Measurements from ENCODE around the gene AFF2. TPM values are rescaled to one million over a fixed set of nuclear protein-coding genes. Genes with fewer than 3 reads are reported as not detected.

The AFF2 gene
- total RNA-seq, 3 donors from 2014 or later (not counting 1 experiment from before 2014, with no cell fraction given) = 0.24 to 4.8 (median 0.79) TPM

- peak in 1 of 2 donors; percentile 4 for DNase-seq
Observed at GRCh38 chrX:148552775-148553174, 52.4 kb downstream of the AFF2 start.

DNA sequence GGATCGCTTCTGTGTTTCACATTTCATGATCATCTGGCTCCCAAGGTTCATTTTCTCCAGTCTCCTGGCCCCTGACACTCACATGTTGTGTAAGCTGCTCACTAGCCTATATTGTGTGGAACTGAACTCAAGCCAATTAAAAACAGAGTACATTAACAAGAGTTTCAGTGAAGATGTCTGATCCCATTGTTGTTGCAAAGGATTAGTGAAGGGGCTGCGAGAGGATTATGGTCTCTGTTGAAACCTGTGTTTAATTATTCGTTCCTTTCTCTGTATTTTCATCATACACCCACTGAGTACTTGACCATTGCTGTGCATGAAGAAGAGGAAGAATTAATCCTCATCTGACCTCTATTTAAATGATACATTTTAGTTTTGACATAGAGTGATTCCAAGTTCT, 54.7 kb downstream of the AFF2 start:
- intact Hi-C loops (cut with micrococcal nuclease) = no loop called here
- H3K27me3 Mint-ChIP-seq (ENCODE audit: low read depth in 2 of 2) = peaks cover 0 to 8% of the 10 kb centered on the region in 2 donors
- no peaks in the 10 kb centered on the region for H3K36me3 Mint-ChIP-seq
- no peak overlapping the region for H3K27ac Mint-ChIP-seq
- no peak overlapping the region for H3K4me3 Mint-ChIP-seq
- no peaks in the 10 kb centered on the region for H3K9me3 ChIP-seq (ENCODE audit: control insufficient read depth, insufficient read depth, low read length)
- no peak for DNase-seq
- no peak overlapping the region for H3K27ac ChIP-seq (ENCODE audit: low read length)
- H3K9me3 Mint-ChIP-seq = no peaks in the 10 kb centered on the region
- no peaks in the 10 kb centered on the region for H3K4me1 Mint-ChIP-seq
- WGBS (ENCODE audit: insufficient coverage) = 100% methylated on average over 1 of the region's 3 CpGs
- no peaks in the 10 kb centered on the region for H3K27me3 ChIP-seq (ENCODE audit: control insufficient read depth, insufficient read depth, low read length)
- ATAC-seq = no peak
- H3K4me1 ChIP-seq (ENCODE audit: control insufficient read depth, insufficient read depth, low read length) = no peaks in the 10 kb centered on the region
- no peak for TF ChIP-seq CTCF (IDR thresholded peaks at IDR 0.05)
- H3K36me3 ChIP-seq (ENCODE audit: control insufficient read depth, insufficient read depth, low read length) = no peaks in the 10 kb centered on the region
- H3K4me3 ChIP-seq (ENCODE audit: low read length) = no peak overlapping the region

More at GRCh38 chrX:148552775-148553174, 52.4 kb downstream of the AFF2 start:
- H3K4me1 ChIP-seq (ENCODE audit: control insufficient read depth, insufficient read depth, low read length) = no peaks in the 10 kb centered on the region
- H3K27me3 ChIP-seq (ENCODE audit: control insufficient read depth, insufficient read depth, low read length) = no peaks in the 10 kb centered on the region
- Mint-ChIP-seq H3K4me1 (no peaks in the 10 kb centered on the region), H3K4me3 (no peak overlapping the region), H3K9me3 (no peaks in the 10 kb centered on the region), H3K27ac (no peak overlapping the region), H3K27me3 (ENCODE audit: low read depth in 2 of 2) (peaks cover 0 to 8% of the 10 kb centered on the region in 2 donors), H3K36me3 (no peaks in the 10 kb centered on the region)
- TF ChIP-seq CTCF (IDR thresholded peaks at IDR 0.05) = no peak
- H3K27ac ChIP-seq (ENCODE audit: low read length) = no peak overlapping the region
- H3K4me3 ChIP-seq (ENCODE audit: low read length) = no peak overlapping the region
- no CpG with 5 or more reads among the region's 2 CpGs for WGBS (ENCODE audit: insufficient coverage)
- no peak for ATAC-seq
- no peaks in the 10 kb centered on the region for H3K36me3 ChIP-seq (ENCODE audit: control insufficient read depth, insufficient read depth, low read length)
- intact Hi-C loops (cut with micrococcal nuclease) = no loop called here
- no peaks in the 10 kb centered on the region for H3K9me3 ChIP-seq (ENCODE audit: control insufficient read depth, insufficient read depth, low read length)

- Mint-ChIP-seq H3K27ac (no peak overlapping the region), H3K9me3 (no peaks in the 10 kb centered on the region), H3K36me3 (no peaks in the 10 kb centered on the region), H3K4me1 (no peaks in the 10 kb centered on the region), H3K27me3 (ENCODE audit: low read depth in 2 of 2) (peaks cover 0 to 8% of the 10 kb centered on the region in 2 donors), H3K4me3 (no peak overlapping the region)
- Histone ChIP-seq H3K4me1 (ENCODE audit: control insufficient read depth, insufficient read depth, low read length) (no peaks in the 10 kb centered on the region), H3K9me3 (ENCODE audit: control insufficient read depth, insufficient read depth, low read length) (no peaks in the 10 kb centered on the region), H3K27ac (ENCODE audit: low read length) (no peak overlapping the region), H3K4me3 (ENCODE audit: low read length) (no peak overlapping the region), H3K27me3 (ENCODE audit: control insufficient read depth, insufficient read depth, low read length) (no peaks in the 10 kb centered on the region), H3K36me3 (ENCODE audit: control insufficient read depth, insufficient read depth, low read length) (no peaks in the 10 kb centered on the region)
- TF ChIP-seq CTCF (IDR thresholded peaks at IDR 0.05) = no peak
- ATAC-seq (no peak), DNase-seq (no peak)
- WGBS (ENCODE audit: insufficient coverage) = 47% methylated on average over 3 of the region's 6 CpGs
- intact Hi-C loops (cut with micrococcal nuclease) = no loop called here
Observed at GRCh38 chrX:148555571-148556243, 55.3 kb downstream of the AFF2 start.

- Histone ChIP-seq H3K4me3 (ENCODE audit: low read length) (no peak overlapping the region), H3K9me3 (ENCODE audit: control insufficient read depth, insufficient read depth, low read length) (no peaks in the 10 kb centered on the region), H3K27ac (ENCODE audit: low read length) (no peak overlapping the region), H3K4me1 (ENCODE audit: control insufficient read depth, insufficient read depth, low read length) (no peaks in the 10 kb centered on the region), H3K27me3 (ENCODE audit: control insufficient read depth, insufficient read depth, low read length) (no peaks in the 10 kb centered on the region), H3K36me3 (ENCODE audit: control insufficient read depth, insufficient read depth, low read length) (no peaks in the 10 kb centered on the region)
- H3K4me3 Mint-ChIP-seq = no peak overlapping the region
- no peaks in the 10 kb centered on the region for H3K9me3 Mint-ChIP-seq
- H3K27ac Mint-ChIP-seq = no peak overlapping the region
- intact Hi-C loops (cut with micrococcal nuclease) = no loop called here
- H3K27me3 Mint-ChIP-seq (ENCODE audit: low read depth in 2 of 2) = peaks cover 0 to 8% of the 10 kb centered on the region in 2 donors
- no peak for ATAC-seq
- no peaks in the 10 kb centered on the region for H3K4me1 Mint-ChIP-seq
- TF ChIP-seq CTCF (IDR thresholded peaks at IDR 0.05) = no peak
- H3K36me3 Mint-ChIP-seq = no peaks in the 10 kb centered on the region
- WGBS (ENCODE audit: insufficient coverage) = 70% methylated on average over 1 of the region's 1 CpG
- no peak for DNase-seq
Observed at GRCh38 chrX:148556498-148556897, 56.1 kb downstream of the AFF2 start.
